IMR-90 (cell line): ENCODE data around the gene ACSS2. TPM values are rescaled to one million over a fixed set of nuclear protein-coding genes. Genes with fewer than 3 reads are reported as not detected.

Source experiments
- ATAC-seq: fragments of 200-7000 bp; cut with Tn5 transposase; 2 replicates; pipeline ENCODE4 v1.9.1; 2020; ENCODE audit warnings: low read depth, mild to moderate bottlenecking, moderate library complexity
- BruUV-seq: library from RNA; stranded (reverse); fragments of 400-500 nt; replicated peaks from 2 replicates; lab custom pipeline; 2021; lab: Mats Ljungman, UMichigan
- CTCF ChIA-PET: fragments of 300-600 bp; formaldehyde crosslinking; extraction: SDS; loops from one replicate; lab custom pipeline; 2021; ENCODE audit warnings: antibody characterized with exemption; lab: Yijun Ruan, JAX
- POLR2A ChIA-PET: fragments of 300-600 bp; sonication (Branson Sonifier 250); formaldehyde crosslinking; loops from one replicate; lab custom pipeline; 2022; ENCODE audit warnings: antibody characterized with exemption; ENCODE audit not compliant: unreplicated experiment; lab: Charles Lee
- DNase-seq: peaks from one replicate; pipeline ENCODE4 v3.0.0; 2013
- H2AFZ ChIP-seq: replicated peaks from 2 replicates; pipeline ENCODE3; 2013; ENCODE audit warnings: low read length, mild to moderate bottlenecking; ENCODE audit not compliant: poor library complexity
- H2AK5ac ChIP-seq: 2 replicates; pipeline ENCODE4 v1.6.1; 2013; ENCODE audit warnings: low read depth, low read length, inconsistent platforms
- H2AK9ac ChIP-seq: replicated peaks from 2 replicates; pipeline ENCODE3; 2013; ENCODE audit warnings: mild to moderate bottlenecking, low read depth, low read length, moderate library complexity; ENCODE audit not compliant: poor library complexity
- H2BK120ac ChIP-seq: 2 replicates; pipeline ENCODE4 v1.6.1; 2013; ENCODE audit warnings: low read depth, low read length, inconsistent platforms
- H2BK15ac ChIP-seq: 3 replicates; pipeline ENCODE4 v1.6.1; 2013; ENCODE audit warnings: low read depth, low read length, inconsistent platforms
- H2BK20ac ChIP-seq: 2 replicates; pipeline ENCODE4 v1.6.1; 2013; ENCODE audit warnings: low read depth, mild to moderate bottlenecking, inconsistent platforms, low read length, moderate library complexity
- H2BK5ac ChIP-seq: 2 replicates; pipeline ENCODE4 v1.6.1; 2013; ENCODE audit warnings: mild to moderate bottlenecking, low read depth, low read length, inconsistent platforms; ENCODE audit not compliant: poor library complexity, severe bottlenecking
- H3K14ac ChIP-seq: replicated peaks from 2 replicates; pipeline ENCODE4 v1.6.1; 2013; ENCODE audit warnings: low read depth, low read length, inconsistent platforms
- H3K18ac ChIP-seq: 2 replicates; pipeline ENCODE4 v1.6.1; 2013; ENCODE audit warnings: low read depth, low read length, control low read depth
- H3K23ac ChIP-seq: 2 replicates; pipeline ENCODE4 v1.6.1; 2013; ENCODE audit warnings: low read depth, low read length, inconsistent platforms
- H3K27ac ChIP-seq: 2 replicates; pipeline ENCODE4 v1.5.1; 2013; ENCODE audit warnings: mild to moderate bottlenecking, control low read depth, low read length; ENCODE audit not compliant: insufficient read depth
- H3K27me3 ChIP-seq: 2 replicates; pipeline ENCODE4 v1.6.1; 2013; ENCODE audit warnings: low read length; ENCODE audit not compliant: control insufficient read depth, insufficient read depth
- H3K36me3 ChIP-seq: 2 replicates; pipeline ENCODE4 v1.6.1; 2013; ENCODE audit warnings: low read length, mixed read lengths; ENCODE audit not compliant: control insufficient read depth, insufficient read depth
- H3K4ac ChIP-seq: 2 replicates; pipeline ENCODE4 v1.6.1; 2013; ENCODE audit warnings: low read depth, low read length, inconsistent platforms
- H3K4me1 ChIP-seq: 2 replicates; pipeline ENCODE4 v1.6.1; 2013; ENCODE audit warnings: low read length, mixed read lengths; ENCODE audit not compliant: control insufficient read depth, insufficient read depth
- H3K4me2 ChIP-seq: 2 replicates; pipeline ENCODE4 v1.6.1; 2013; ENCODE audit warnings: low read depth, mild to moderate bottlenecking, control low read depth, low read length, moderate library complexity
- H3K4me3 ChIP-seq: 2 replicates; pipeline ENCODE4 v1.5.1; 2013; ENCODE audit warnings: low read depth, mild to moderate bottlenecking, control low read depth, low read length, moderate library complexity; ENCODE audit not compliant: insufficient read depth
- H3K56ac ChIP-seq: 2 replicates; pipeline ENCODE4 v1.6.1; 2013; ENCODE audit warnings: low read length, inconsistent platforms; ENCODE audit not compliant: insufficient read depth; ENCODE audit errors: extremely low read depth
- H3K79me1 ChIP-seq, 2 experiments: 2 replicates each; pipeline ENCODE4 v1.6.1; 2013; ENCODE audit warnings: low read length in 2 of 2, inconsistent platforms in 1 of 2, low read depth in 1 of 2
- H3K9ac ChIP-seq: 2 replicates; pipeline ENCODE4 v1.6.1; 2013; ENCODE audit warnings: low read depth, low read length, control low read depth
- H3K9me1 ChIP-seq: 2 replicates; pipeline ENCODE4 v1.6.1; 2013; ENCODE audit warnings: low read length, inconsistent platforms; ENCODE audit not compliant: insufficient read depth
- H3K9me3 ChIP-seq: 2 replicates; pipeline ENCODE4 v1.6.1; 2013; ENCODE audit warnings: low read length; ENCODE audit not compliant: control insufficient read depth, insufficient read depth
- H4K20me1 ChIP-seq: 2 replicates; pipeline ENCODE4 v1.6.1; 2013; ENCODE audit warnings: low read length, inconsistent platforms; ENCODE audit not compliant: insufficient read depth
- H4K5ac ChIP-seq: 2 replicates; pipeline ENCODE4 v1.6.1; 2013; ENCODE audit warnings: mild to moderate bottlenecking, low read depth, low read length, control low read depth
- H4K8ac ChIP-seq, 2 experiments: 2 replicates each; pipeline ENCODE4 v1.6.1; 2013; ENCODE audit warnings: low read depth in 2 of 2, low read length in 2 of 2, control low read depth in 1 of 2, inconsistent platforms in 1 of 2
- H4K91ac ChIP-seq: 2 replicates; pipeline ENCODE4 v1.6.1; 2013; ENCODE audit warnings: low read depth, low read length, inconsistent platforms; ENCODE audit not compliant: insufficient read depth
- CEBPB ChIP-seq: IDR thresholded peaks from 2 replicates; pipeline ENCODE4 v1.6.1; 2012; ENCODE audit warnings: low read depth, low read length, improper control_type of control experiment
- FOS ChIP-seq: fragments of 150-350 bp; IDR thresholded peaks from 2 replicates; pipeline ENCODE4 v1.6.1; 2016; ENCODE audit warnings: low read depth, low read length
- WGBS, 2 experiments: methylation state at CpG; one replicate each; pipeline versions ENCODE4 v1.1.5 to v1.1.7; 2013; ENCODE audit warnings: missing lambda C conversion rate in 2 of 2; ENCODE audit not compliant: insufficient read length in 1 of 2; ENCODE audit errors: extremely low coverage in 2 of 2; 5-methylcytosine and 5-hydroxymethylcytosine counted together
- dilution Hi-C: fragments of 300-500 bp; cut with HindIII; formaldehyde crosslinking; loops from one replicate; pipeline ENCODE4 v1.14.3; 2018; ENCODE audit warnings: low sequenced_read_pairs; ENCODE audit not compliant: unreplicated experiment
- in situ Hi-C: fragments of 300-500 bp; cut with MboI; formaldehyde crosslinking; loops from 3 replicates; pipeline ENCODE4 v1.14.3; 2019; ENCODE audit warnings: low sequenced_read_pairs, inconsistent platforms, mixed read lengths
- intact Hi-C: fragments of 100-400 bp; cut with micrococcal nuclease; formaldehyde crosslinking; loops from 2 replicates; pipeline ENCODE4 v1.10.0; 2022
- polyA plus RNA-seq, 3 experiments: library from polyadenylated mRNA; depleted of rRNA; stranded (reverse); fragments of >200 nt; gene quantifications; 2 replicates each; pipeline ENCODE4 v1.2.3, GENCODE V29; 2012; ENCODE audit warnings: low replicate concordance in 1 of 3
- total RNA-seq: library from RNA; depleted of rRNA; stranded (reverse); fragments of >200 nt; gene quantifications from 2 replicates; pipeline ENCODE4 v1.2.3, GENCODE V29; 2012
- TF ChIP-seq, protein P1 (sequence below): fragments of 150-350 bp; IDR thresholded peaks from 2 replicates; pipeline ENCODE4 v1.6.1; 2016; ENCODE audit warnings: low read depth, mild to moderate bottlenecking, low read length, moderate library complexity, borderline replicate concordance

ACSS2 gene
- total and polyA plus RNA-seq, 2 of the 4 experiments (the other 2 are of a cell fraction), result 26.9 to 46.4 TPM

DNA sequence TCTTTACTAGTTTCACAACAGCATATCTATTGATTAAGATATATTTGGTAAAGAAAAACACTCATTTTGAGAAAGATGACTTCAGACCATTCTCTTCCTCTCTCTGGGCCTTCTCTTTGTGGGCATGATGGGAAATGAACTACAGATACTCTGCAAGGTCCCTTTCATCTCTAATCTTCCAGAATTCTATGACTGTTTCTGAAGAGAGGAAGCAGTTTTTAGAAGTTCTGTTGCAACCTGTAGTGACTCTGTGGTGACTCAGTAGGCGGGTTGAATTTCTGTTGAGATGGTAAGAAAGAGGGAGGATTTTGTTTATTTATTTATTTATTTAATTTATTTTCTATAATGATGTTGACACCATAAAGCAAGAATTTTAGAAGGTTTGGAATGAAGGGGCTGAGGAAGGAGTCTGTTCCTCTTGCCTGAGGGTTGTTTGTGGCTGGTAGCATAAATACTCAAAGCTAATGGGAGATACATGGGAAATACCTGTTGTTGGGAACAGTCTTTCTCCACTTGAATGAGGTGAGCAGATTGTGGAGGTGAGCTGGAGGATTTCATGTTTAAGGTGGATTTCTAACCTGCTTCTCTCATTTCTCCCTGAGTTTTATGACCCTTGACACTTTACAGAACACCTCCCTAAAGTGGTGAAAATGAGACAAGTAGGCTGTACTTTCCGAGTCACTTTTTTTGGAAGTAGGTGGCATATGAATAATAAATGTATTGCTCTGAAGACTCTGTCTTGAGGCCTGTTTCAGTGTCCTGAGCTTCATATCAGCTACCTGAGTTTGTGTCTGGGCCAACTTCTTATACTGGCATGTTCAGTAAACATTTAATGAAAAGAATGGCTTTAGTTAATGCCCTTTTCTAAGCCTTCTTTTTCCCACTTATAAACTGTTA is 15.0 kb downstream of the ACSS2 start:
- peaks cover 3% of the 10 kb centered on the region; the same call in 1 of the 2 replicates for H4K20me1 ChIP-seq
- intact Hi-C loops (no loop called here), in situ Hi-C loops (no loop called here), dilution Hi-C loops (no loop called here)
- no peaks in the 10 kb centered on the region for H3K27me3 ChIP-seq
- ChIA-PET POLR2A (no interaction called here), CTCF (interaction anchor here (0.6 to 1.2 kb wide), 2 partner anchors 17 to 159 kb away, joined by 3 read pairs; no protein-coding TSS in a partner anchor)
- BruUV-seq, result no TSS peak
- H3K56ac ChIP-seq, result no peak overlapping the region; the same call in 1 of the 2 replicates
- H3K9me3 ChIP-seq, result no peaks in the 10 kb centered on the region
- H3K36me3 ChIP-seq, result no peaks in the 10 kb centered on the region
- H4K5ac ChIP-seq, result peak overlapping the region; percentile 21; the same call in 1 of the 2 replicates
- no peak overlapping the region for H3K9ac ChIP-seq
- H3K4me3 ChIP-seq, result no peak overlapping the region
- peak overlapping the region; percentile 46; the same call in 1 of the 2 replicates for H3K4me2 ChIP-seq
- no peak overlapping the region for H4K91ac ChIP-seq
- peaks cover 4% of the 10 kb centered on the region for H3K9me1 ChIP-seq
- peak overlapping the region; percentile 18; the same call in 1 of the 2 replicates for H2BK120ac ChIP-seq
- DNase-seq (peak; percentile 88), ATAC-seq (peak; percentile 64)
- H3K23ac ChIP-seq, result no peak overlapping the region
- no peak overlapping the region for H3K14ac ChIP-seq
- H2AK9ac ChIP-seq, result no peak overlapping the region
- H2AK5ac ChIP-seq, result no peak overlapping the region
- TF ChIP-seq FOS (peak; percentile 68), CEBPB (peak; percentile 93)
- TF ChIP-seq, protein P1, sequence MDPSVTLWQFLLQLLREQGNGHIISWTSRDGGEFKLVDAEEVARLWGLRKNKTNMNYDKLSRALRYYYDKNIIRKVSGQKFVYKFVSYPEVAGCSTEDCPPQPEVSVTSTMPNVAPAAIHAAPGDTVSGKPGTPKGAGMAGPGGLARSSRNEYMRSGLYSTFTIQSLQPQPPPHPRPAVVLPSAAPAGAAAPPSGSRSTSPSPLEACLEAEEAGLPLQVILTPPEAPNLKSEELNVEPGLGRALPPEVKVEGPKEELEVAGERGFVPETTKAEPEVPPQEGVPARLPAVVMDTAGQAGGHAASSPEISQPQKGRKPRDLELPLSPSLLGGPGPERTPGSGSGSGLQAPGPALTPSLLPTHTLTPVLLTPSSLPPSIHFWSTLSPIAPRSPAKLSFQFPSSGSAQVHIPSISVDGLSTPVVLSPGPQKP, result no peak
- H2AFZ ChIP-seq, result no peak overlapping the region
- 0 out of 2 replicates have a peak overlapping the region, but pooled peaks have one; percentile 30 for H2BK20ac ChIP-seq
- no peak overlapping the region; the same call in 1 of the 2 replicates for H3K4ac ChIP-seq
- H3K18ac ChIP-seq, result peak overlapping the region; percentile 42; the same call in 1 of the 2 replicates
- H2BK15ac ChIP-seq, result peak overlapping the region; percentile 4; the same call in 2 of the 3 replicates
- peak overlapping the region in 1 of 2 experiments; percentile 16; a peak in 1 of 4 replicates for H4K8ac ChIP-seq
- H2BK5ac ChIP-seq, result peak overlapping the region; percentile 60
- no peak overlapping the region for H3K27ac ChIP-seq
- peaks cover 14% of the 10 kb centered on the region for H3K4me1 ChIP-seq
- H3K79me1 ChIP-seq, result peaks cover 16 to 26% of the 10 kb centered on the region in 2 experiments; a peak in 3 of 4 replicates
- WGBS, 2 experiments, result no CpG with 5 or more reads among the region's 2 CpGs
